ENCODE measurements around the gene VASH1.

Gene VASH1

DNA sequence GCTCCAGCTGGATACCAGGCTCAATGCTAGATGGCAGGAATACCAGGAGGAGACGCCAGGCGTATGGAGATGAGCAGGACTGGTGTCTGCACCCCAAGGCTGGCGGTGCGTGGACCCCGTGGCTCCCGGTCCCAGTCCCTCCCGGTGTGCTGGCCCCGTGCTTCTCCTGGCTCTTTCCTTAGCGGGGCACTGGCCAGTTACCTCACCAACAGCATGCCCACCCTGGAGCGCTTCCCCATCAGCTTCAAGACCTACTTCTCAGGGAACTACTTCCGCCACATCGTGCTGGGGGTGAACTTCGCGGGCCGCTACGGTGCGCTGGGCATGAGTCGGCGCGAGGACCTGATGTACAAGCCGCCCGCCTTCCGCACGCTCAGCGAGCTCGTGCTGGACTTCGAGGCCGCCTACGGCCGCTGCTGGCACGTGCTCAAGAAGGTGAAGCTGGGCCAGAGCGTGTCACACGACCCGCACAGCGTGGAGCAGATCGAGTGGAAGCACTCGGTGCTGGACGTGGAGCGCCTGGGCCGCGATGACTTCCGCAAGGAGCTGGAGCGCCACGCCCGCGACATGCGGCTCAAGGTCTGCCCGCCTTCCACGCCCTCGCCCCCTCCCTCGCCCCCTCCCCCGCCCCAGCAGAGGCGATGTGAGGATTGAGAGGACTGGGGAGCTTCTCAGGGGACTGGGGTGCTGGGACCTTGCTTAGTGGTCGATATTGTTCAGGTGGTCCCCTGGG, 14.6 kb downstream of the VASH1 start:
- H3K4me3 Mint-ChIP-seq: no peak overlapping the region
- peaks cover 61% of the 10 kb centered on the region for H3K4me1 Mint-ChIP-seq
- H3K27ac Mint-ChIP-seq: peak overlapping the region in 2 of 3 experiments; percentile 10 to 53
- TF ChIP-seq, protein P1, sequence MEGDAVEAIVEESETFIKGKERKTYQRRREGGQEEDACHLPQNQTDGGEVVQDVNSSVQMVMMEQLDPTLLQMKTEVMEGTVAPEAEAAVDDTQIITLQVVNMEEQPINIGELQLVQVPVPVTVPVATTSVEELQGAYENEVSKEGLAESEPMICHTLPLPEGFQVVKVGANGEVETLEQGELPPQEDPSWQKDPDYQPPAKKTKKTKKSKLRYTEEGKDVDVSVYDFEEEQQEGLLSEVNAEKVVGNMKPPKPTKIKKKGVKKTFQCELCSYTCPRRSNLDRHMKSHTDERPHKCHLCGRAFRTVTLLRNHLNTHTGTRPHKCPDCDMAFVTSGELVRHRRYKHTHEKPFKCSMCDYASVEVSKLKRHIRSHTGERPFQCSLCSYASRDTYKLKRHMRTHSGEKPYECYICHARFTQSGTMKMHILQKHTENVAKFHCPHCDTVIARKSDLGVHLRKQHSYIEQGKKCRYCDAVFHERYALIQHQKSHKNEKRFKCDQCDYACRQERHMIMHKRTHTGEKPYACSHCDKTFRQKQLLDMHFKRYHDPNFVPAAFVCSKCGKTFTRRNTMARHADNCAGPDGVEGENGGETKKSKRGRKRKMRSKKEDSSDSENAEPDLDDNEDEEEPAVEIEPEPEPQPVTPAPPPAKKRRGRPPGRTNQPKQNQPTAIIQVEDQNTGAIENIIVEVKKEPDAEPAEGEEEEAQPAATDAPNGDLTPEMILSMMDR (IDR thresholded peaks at IDR 0.05; ENCODE audit: unreplicated experiment in 3 of 3): no peak
- H3K36me3 Mint-ChIP-seq (ENCODE audit: low read depth): peaks cover 30% of the 10 kb centered on the region
- H3K9me3 Mint-ChIP-seq: no peaks in the 10 kb centered on the region
- H3K27me3 Mint-ChIP-seq (ENCODE audit: low read depth): no peaks in the 10 kb centered on the region

DNA sequence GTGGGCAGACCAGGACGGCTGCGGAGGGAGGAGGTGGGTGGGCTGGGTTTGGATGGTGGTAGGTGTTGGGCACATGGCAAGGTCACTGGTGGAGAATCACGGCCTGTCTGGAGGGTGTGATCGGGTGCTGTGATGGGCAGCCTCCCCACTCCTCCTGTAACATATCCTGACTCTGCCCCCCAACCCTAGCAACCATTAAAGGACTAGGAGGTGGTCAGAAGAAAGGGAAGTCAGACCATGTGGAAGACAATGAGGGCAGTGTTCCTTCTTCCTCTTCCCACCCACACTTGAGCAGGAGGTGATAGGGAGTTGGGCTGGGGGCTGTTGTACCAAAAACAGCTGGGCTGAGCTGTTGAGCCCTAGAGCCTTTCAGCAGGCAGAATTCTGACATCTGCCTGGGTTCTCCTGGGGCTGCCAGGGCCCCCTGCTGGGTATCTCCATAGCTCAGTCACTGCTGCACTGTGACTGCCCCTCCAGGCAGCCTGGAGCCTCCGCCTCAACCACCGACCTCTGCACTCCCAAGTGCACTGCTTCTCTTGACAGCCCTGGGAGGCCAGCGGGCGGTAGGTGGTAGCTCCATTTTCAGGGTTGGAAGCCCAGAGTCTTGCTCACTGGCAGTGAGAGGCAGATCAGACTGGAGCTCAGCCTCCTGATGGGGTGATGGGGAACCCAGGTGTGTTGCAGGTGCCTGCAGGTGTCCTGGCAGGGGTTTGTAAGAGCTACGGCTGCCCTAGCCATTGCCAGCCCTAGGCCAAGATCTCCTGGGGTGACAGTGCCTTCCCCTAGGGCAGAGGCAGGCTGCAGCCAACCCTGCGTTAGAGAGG, 15.4 kb downstream of the VASH1 start:
- peaks cover 30% of the 10 kb centered on the region for H3K36me3 Mint-ChIP-seq (ENCODE audit: low read depth)
- H3K27me3 Mint-ChIP-seq (ENCODE audit: low read depth): no peaks in the 10 kb centered on the region
- peak overlapping the region; percentile 53 to 85 (median 73) for H3K27ac Mint-ChIP-seq

DNA sequence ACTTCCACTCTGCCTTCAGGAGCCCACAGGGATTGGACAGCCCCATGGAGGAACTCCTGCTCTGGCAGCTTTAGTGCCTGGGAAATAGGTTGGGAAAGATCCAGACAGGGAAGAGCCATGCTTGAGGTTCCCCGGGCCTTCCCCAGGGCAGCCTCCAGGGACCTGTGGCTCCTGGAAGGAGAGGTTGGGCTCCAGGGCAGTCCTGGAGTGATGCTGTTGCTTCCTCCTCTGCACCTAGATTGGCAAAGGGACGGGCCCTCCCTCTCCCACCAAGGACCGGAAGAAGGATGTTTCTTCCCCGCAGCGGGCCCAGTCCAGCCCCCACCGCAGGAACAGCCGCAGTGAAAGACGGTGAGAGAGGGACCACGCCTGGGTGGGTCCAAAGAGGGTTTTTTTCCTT, 16.5 kb downstream of the VASH1 start:
- H3K4me3 Mint-ChIP-seq: no peak overlapping the region
- TF ChIP-seq, protein P1 (IDR thresholded peaks at IDR 0.05; ENCODE audit: unreplicated experiment in 3 of 3): no peak

More for the DNA sequence above, 15.4 kb downstream of the VASH1 start:
- Mint-ChIP-seq H3K4me3 (no peak overlapping the region), H3K9me3 (no peaks in the 10 kb centered on the region), H3K4me1 (peaks cover 54% of the 10 kb centered on the region)
- TF ChIP-seq, protein P1 (IDR thresholded peaks at IDR 0.05; ENCODE audit: unreplicated experiment in 3 of 3): no peak

DNA sequence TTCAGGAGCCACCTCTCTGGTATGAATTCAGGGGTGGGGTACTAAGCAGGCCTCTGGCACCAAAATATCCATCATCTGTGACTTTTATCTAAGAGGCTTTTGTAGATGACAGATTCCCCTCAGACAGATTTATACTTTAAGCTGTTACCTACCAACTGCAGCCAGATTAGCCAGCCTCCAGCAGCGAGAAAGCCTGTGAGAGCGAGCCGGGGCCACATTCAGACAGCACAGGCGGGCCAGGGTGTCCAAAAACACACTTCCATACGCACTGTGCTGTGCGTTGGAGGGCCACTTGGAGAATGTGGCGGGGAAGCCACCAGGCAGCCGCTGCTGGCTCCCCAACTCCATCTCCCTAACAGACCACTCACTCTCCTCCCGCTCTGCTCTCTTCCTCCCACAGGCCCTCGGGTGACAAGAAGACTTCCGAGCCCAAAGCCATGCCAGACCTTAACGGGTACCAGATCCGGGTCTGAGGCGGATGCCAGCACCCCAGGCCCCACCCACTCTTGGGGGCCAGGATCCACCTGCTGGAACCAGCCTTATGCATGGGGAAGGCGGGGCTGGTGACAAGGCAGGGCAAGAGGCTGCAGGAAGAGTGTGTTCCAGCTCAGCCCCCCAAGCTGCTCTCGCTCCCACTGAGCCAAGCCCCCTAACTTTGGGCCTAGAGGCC, 17.4 kb downstream of the VASH1 start:
- no peak overlapping the region for H3K4me3 Mint-ChIP-seq
- TF ChIP-seq, protein P1 (IDR thresholded peaks at IDR 0.05; ENCODE audit: unreplicated experiment in 3 of 3): no peak

More for the DNA sequence above, 16.5 kb downstream of the VASH1 start:
- H3K4me1 Mint-ChIP-seq: peaks cover 49% of the 10 kb centered on the region
- H3K27ac Mint-ChIP-seq: peak overlapping the region in 2 of 3 experiments; percentile 45 to 54
- H3K36me3 Mint-ChIP-seq (ENCODE audit: low read depth): peaks cover 32% of the 10 kb centered on the region
- H3K9me3 Mint-ChIP-seq: no peaks in the 10 kb centered on the region
- H3K27me3 Mint-ChIP-seq (ENCODE audit: low read depth): no peaks in the 10 kb centered on the region

DNA sequence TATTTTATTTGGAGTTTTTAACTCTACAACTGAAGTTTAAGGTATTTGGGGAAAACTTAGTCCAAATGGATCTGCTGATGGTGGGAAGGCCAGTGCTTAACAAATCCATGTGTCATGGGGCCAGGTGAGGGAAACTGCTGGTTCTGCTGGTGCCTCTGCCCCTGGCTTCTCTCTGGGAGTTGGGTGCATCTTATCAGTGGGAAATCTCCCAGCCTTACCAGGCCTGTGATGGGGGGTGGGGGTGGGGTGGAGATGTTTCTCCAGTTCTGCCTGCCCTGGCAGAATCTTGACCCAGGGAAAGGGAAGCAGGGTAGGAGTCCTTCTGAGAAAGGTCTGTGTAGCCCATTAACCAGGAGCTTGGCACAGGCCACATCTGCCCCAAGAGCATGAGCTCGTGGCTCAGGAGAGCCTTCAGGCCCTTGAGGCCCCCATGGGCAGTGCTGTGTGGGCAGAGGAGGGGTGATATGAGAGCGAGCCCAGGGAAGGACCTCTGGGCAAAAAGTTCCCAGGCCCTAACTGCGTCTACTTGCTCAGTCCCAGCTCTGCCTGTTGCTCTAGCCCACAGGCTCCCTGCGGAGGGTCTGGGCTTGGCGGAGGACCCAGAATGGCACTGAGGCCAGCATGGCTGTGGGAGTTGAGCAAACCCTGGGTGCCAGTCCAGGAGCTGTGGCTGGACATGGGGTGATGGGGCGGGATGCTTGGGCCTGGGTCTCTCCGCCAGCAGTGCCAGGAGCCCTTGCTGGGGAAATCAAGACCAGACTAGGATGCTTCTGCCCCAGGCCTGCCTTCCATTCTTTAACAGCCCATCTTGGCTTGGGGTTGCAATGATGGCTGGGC, 18.2 kb downstream of the VASH1 start:
- TF ChIP-seq, protein P1 (IDR thresholded peaks at IDR 0.05; ENCODE audit: unreplicated experiment in 3 of 3): no peak
- Mint-ChIP-seq H3K4me1 (peaks cover 49% of the 10 kb centered on the region), H3K27ac (peak overlapping the region in 1 of 3 experiments; percentile 44), H3K27me3 (ENCODE audit: low read depth) (no peaks in the 10 kb centered on the region), H3K9me3 (no peaks in the 10 kb centered on the region), H3K4me3 (no peak overlapping the region), H3K36me3 (ENCODE audit: low read depth) (peaks cover 41% of the 10 kb centered on the region)

More for the DNA sequence above, 17.4 kb downstream of the VASH1 start:
- H3K36me3 Mint-ChIP-seq (ENCODE audit: low read depth): peaks cover 41% of the 10 kb centered on the region
- no peaks in the 10 kb centered on the region for H3K27me3 Mint-ChIP-seq (ENCODE audit: low read depth)
- H3K9me3 Mint-ChIP-seq: no peaks in the 10 kb centered on the region
- H3K4me1 Mint-ChIP-seq: peaks cover 52% of the 10 kb centered on the region
- H3K27ac Mint-ChIP-seq: peak overlapping the region in 2 of 3 experiments; percentile 30 to 84
